CMK (cell line): ENCODE results near the gene ARHGEF11.
A peak's percentile ranks its signal among the peaks of the same experiment; 100 is the strongest.

Experiments used
- DNase-seq: peaks from one replicate; pipeline ENCODE4 v3.0.0-alpha.2; 2010; ENCODE audit warnings: low read depth

The ARHGEF11 gene

GRCh38 chr1:157000686-157001085 is 44.9 kb downstream of the ARHGEF11 start:
- no peak for DNase-seq

- DNase-seq, result peak; percentile 67
Observed at GRCh38 chr1:156999596-157000320, 45.8 kb downstream of the ARHGEF11 start.

GRCh38 chr1:156998840-156999500 is 46.6 kb downstream of the ARHGEF11 start:
- no peak for DNase-seq

GRCh38 chr1:156998301-156998700 is 47.2 kb downstream of the ARHGEF11 start:
- no peak for DNase-seq

GRCh38 chr1:156995412-156995811 is 50.1 kb downstream of the ARHGEF11 start:
- no peak for DNase-seq

- no peak for DNase-seq
Observed at GRCh38 chr1:156994277-156994676, 51.3 kb downstream of the ARHGEF11 start.

- DNase-seq, result no peak
Observed at GRCh38 chr1:156993426-156994147, 52.0 kb downstream of the ARHGEF11 start.

GRCh38 chr1:156992215-156992614 is 53.3 kb downstream of the ARHGEF11 start:
- DNase-seq, result no peak

GRCh38 chr1:156987715-156988114 is 57.8 kb downstream of the ARHGEF11 start:
- DNase-seq, result no peak

- DNase-seq, result no peak
Observed at GRCh38 chr1:156980551-156980950, 65.0 kb downstream of the ARHGEF11 start.

- no peak for DNase-seq
Observed at GRCh38 chr1:156975084-156975483, 70.5 kb downstream of the ARHGEF11 start.

- no peak for DNase-seq
Observed at GRCh38 chr1:156973417-156973816, 72.1 kb downstream of the ARHGEF11 start.

GRCh38 chr1:156970017-156970416 is 75.5 kb downstream of the ARHGEF11 start:
- DNase-seq, result no peak

- DNase-seq, result no peak
Observed at GRCh38 chr1:156969496-156969895, 76.0 kb downstream of the ARHGEF11 start.

GRCh38 chr1:156964441-156964840 is 81.1 kb downstream of the ARHGEF11 start:
- DNase-seq, result no peak

- peak; percentile 57 for DNase-seq
Observed at GRCh38 chr1:156963621-156964020, 81.9 kb downstream of the ARHGEF11 start.

GRCh38 chr1:156961709-156962108 is 83.8 kb downstream of the ARHGEF11 start:
- no peak for DNase-seq

- DNase-seq, result peak; percentile 36
Observed at GRCh38 chr1:156959925-156960324, 85.6 kb downstream of the ARHGEF11 start.

- no peak for DNase-seq
Observed at GRCh38 chr1:156959414-156959813, 86.1 kb downstream of the ARHGEF11 start.

GRCh38 chr1:156958247-156958714 is 87.3 kb downstream of the ARHGEF11 start:
- DNase-seq, result peak; percentile 99

- no peak for DNase-seq
Observed at GRCh38 chr1:156957634-156958033, 87.9 kb downstream of the ARHGEF11 start.

- no peak for DNase-seq
Observed at GRCh38 chr1:156956333-156956732, 89.2 kb downstream of the ARHGEF11 start.

GRCh38 chr1:156953571-156953970 is 92.0 kb downstream of the ARHGEF11 start:
- DNase-seq, result no peak
